ENCODE data around the gene ATP1B1.

The ATP1B1 gene

DNA sequence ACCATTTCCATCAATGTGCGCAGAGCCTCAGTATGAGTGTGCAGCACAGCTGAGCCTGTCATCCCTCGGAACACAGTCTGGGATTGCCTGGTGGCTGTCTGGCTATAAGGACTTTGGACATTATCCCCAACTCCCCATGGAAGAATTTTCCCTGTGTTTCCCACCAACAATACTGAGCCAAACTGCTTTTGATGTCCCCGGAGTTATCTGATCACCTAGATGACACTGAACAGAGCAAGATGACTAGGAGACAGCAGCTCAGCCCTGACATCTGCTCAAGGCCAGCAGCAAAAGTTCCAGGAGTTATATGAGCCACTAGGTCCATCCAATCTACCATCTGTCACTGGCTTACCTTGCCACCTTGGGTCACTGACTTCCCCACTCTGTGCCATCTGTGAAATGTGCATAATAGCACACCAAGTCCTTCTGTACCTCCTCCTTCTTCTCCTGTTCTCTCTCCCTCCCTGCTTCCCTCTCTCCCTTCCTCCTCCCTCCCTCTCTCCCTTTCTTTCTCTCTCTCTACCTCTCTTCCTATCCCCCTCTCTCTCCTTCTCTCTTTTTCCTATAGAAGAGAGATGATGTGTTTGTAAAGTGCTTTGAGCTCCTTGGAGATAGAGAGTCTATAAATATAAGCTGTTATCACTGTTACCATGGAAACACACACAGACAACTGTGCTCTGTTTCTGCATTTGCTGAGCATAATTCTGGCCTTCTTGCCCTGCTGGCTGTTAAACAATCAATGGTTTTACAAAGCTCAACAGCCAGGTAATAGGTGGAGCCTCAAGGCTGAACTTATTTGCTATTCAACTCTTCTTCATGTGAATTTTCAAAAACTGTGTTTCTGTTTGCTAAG lies 19.7 kb upstream of the ATP1B1 start:
- no peak for DNase-seq (ENCODE audit: low read depth)
- no peak overlapping the region for H3K4me3 ChIP-seq (ENCODE audit: control insufficient read depth, low read depth, low read length)
- no peak for TF ChIP-seq CTCF (IDR thresholded peaks at IDR 0.05; ENCODE audit: control insufficient read depth, insufficient read depth, low read depth, low read length, missing control alignments)

DNA sequence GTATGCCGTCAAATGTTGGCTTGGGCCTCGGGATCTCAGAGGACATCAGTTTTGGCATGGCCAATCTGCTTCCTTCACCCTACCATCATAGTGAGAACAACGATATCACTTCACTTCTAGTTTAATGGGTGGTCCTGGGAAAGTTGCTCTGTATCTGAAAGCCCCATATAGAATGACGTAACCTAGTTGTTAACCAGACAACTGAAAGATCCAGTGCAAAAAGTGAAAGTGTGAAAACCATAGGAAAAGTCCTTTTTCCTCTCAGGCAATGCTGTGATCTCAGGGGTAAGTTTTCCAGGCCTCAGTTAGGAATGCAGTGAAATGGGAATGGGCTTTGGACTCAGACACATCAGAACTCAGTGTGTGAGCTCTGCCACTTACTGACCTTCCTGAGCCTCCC lies 18.6 kb upstream of the ATP1B1 start:
- no peak for TF ChIP-seq CTCF (IDR thresholded peaks at IDR 0.05; ENCODE audit: control insufficient read depth, insufficient read depth, low read depth, low read length, missing control alignments)
- DNase-seq (ENCODE audit: low read depth) = no peak
- H3K4me3 ChIP-seq (ENCODE audit: control insufficient read depth, low read depth, low read length) = no peak overlapping the region

- no peak for DNase-seq (ENCODE audit: low read depth)
- TF ChIP-seq CTCF (IDR thresholded peaks at IDR 0.05; ENCODE audit: control insufficient read depth, insufficient read depth, low read depth, low read length, missing control alignments) = no peak
- no peak overlapping the region for H3K4me3 ChIP-seq (ENCODE audit: control insufficient read depth, low read depth, low read length)
These were observed 16.7 kb upstream of the ATP1B1 start for GRCh38 chr1:169089776-169090175.

GRCh38 chr1:169090308-169090899 lies 16.1 kb upstream of the ATP1B1 start:
- TF ChIP-seq CTCF (IDR thresholded peaks at IDR 0.05; ENCODE audit: control insufficient read depth, insufficient read depth, low read depth, low read length, missing control alignments) = no peak
- DNase-seq (ENCODE audit: low read depth) = no peak
- no peak overlapping the region for H3K4me3 ChIP-seq (ENCODE audit: control insufficient read depth, low read depth, low read length)

DNA sequence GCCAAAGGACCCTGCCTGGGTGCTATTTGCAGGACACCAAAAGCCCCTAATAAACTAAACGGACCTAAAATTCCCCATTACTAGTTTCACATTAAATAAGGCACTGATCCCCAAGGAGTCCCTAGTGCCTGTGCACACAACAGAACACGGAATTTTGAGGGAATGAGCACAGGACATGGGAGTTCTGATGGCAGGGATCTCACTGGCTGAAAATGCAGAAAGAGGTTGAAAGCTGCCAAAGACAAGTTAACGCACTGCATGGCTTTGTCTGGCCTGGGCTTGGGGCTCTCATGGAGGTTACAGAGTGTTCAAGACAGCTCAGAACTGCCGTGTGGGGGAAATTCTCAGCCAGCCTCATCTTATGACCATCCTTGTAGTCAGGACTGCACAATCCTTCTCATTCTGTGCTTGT lies 15.6 kb upstream of the ATP1B1 start:
- no peak overlapping the region for H3K4me3 ChIP-seq (ENCODE audit: control insufficient read depth, low read depth, low read length)

DNA sequence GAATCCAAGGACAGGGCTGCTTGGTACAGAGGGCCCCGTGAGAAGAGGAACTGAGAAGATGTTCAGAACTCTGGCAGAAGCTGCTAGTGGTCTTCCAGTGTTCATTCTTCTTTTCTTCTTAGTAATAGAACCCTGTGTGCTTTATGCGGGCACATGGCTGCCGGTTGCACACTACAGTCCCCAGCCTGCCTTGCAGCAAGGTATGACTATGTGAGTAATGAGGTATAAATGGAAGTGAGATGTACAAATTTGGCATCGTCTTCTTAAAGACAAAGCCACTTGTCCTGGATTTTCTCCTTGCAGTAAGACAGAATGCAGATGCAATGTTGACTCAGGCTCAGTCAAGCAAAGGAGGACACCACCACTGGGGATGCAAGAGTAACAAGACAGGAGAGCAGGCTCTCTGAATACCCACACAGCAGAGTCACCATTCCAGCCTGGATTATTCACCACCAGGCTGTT lies 15.0 kb upstream of the ATP1B1 start:
- TF ChIP-seq CTCF (IDR thresholded peaks at IDR 0.05; ENCODE audit: control insufficient read depth, insufficient read depth, low read depth, low read length, missing control alignments) = no peak
- DNase-seq (ENCODE audit: low read depth) = no peak
- no peak overlapping the region for H3K4me3 ChIP-seq (ENCODE audit: control insufficient read depth, low read depth, low read length)

More for the DNA sequence above, 15.6 kb upstream of the ATP1B1 start:
- no peak for TF ChIP-seq CTCF (IDR thresholded peaks at IDR 0.05; ENCODE audit: control insufficient read depth, insufficient read depth, low read depth, low read length, missing control alignments)
- DNase-seq (ENCODE audit: low read depth) = no peak

Data from AG09309 (cell line).